Measurements from ENCODE around the gene CMIP.

The CMIP gene

DNA sequence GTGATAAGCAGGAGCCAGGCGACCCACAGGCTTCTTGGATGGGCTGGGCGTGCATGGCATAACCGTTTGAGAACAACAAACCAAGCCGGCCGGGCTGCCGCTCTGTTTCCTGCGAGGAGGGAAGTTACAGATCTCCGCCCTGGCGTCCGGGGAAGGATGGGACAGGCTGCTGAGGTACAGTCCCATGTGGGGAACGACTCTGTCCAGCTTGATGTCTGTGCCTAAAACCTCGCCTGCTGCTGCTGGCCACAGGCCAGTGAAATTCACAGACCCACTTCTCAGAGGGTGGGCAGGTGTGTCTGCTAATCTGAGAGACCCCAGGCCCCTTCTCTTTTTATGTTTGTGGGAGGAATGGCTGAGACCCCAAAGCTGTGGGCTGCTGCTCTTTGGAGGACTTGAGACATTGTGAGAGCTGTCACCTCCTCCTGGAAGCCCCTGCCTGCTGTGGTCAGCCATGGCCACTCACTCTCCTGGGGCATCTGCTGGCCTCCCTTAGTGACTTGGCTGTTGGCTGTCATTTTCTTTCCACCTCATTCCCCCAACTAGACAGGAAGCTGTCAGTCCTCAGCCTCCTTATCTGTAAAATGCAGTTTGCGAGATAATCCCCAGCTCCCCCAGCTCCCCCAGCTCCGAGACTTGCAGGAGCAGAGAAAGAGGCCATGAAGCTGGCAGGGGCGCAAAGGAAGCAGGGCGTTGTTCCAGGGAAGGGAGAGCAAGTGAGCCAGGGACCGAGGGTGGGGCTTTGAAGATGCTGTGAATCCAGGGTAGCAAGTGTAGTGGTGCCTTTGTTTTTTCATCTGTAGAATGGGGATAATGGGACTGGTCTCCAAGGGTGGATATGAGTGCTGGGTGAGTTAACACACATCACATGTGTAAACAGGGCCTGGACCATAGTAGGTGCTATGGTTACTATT is 51.0 kb downstream of the CMIP start:
- no peak for DNase-seq (ENCODE audit: low read depth)

DNA sequence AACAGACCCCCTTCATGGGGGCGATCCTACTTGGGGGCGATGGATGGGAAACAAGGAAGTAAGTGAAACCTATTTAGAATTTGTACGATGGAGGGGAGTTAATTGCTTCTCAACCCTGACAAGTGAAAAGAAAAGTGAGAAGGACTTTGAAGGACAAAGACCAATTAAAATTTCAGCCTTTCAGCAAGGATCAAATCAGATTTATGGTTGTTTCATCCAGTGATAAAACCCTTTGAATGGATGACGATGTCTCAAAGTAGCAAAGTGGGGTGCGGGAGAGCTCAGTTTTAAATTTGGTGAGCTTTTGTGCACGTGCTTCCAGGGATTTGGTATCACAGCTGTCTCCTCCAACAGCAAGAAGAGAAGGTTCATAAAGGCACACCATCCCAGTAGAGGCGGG is 51.7 kb downstream of the CMIP start:
- DNase-seq (ENCODE audit: low read depth): no peak

DNA sequence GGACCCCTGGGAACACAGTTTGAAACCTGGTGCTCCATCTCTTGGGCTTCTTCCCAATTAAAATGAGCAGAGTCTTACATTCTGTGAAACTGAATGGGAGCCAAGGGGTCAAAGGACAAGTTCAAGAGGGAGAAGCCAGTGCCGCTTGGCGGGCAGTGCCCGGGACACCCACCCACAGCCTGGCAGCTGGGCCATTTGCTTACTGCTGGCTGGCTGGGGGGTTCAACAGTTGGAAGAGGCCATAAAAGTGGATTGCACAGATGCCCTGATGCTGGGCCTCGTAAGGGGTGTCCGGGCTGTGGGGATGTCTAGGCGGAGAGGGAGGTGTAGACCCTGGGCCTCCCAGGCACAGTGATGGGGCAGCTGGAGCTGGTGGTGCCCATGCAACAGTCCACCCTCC is 52.1 kb downstream of the CMIP start:
- no peak for DNase-seq (ENCODE audit: low read depth)

DNA sequence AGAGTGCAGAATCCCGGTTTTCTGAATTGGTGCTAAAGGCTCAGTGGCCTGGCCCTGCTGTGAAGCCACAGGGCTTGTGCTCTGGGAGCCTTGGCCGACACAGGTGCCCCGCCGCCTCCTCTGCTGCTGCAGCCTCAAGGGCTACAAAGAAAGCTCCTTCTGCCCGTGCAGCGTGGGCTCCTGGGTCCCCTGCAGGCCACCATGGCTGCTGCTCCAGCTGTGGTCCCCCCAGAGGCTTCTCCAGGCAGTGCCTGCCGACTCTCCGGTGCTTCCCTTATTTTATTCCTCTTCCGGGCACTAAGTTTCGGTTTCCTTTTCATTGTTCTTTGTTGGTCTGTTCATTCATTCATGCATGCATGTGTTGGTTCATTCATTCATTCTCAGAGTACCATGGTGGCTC is 53.1 kb downstream of the CMIP start:
- no peak for DNase-seq (ENCODE audit: low read depth)

DNA sequence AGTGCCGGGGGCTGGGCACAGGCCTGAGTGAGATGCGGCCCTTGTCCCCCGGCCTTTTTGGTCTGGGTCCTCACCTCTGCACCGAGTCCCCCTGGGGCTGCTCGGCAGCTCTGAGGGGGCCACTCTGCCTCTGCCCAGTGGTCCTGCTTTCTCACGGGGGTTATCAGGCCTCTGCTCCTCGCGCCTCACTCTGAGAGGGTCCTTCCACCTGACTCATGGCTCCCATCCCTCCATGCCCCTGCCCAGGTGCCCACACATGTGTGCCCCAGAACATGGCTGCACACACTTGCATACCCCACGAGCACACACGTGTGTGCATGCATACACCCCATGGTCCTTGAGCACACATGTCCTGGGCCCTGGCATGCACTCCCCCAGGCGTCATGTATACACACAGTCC is 53.7 kb downstream of the CMIP start:
- no peak for DNase-seq (ENCODE audit: low read depth)

DNA sequence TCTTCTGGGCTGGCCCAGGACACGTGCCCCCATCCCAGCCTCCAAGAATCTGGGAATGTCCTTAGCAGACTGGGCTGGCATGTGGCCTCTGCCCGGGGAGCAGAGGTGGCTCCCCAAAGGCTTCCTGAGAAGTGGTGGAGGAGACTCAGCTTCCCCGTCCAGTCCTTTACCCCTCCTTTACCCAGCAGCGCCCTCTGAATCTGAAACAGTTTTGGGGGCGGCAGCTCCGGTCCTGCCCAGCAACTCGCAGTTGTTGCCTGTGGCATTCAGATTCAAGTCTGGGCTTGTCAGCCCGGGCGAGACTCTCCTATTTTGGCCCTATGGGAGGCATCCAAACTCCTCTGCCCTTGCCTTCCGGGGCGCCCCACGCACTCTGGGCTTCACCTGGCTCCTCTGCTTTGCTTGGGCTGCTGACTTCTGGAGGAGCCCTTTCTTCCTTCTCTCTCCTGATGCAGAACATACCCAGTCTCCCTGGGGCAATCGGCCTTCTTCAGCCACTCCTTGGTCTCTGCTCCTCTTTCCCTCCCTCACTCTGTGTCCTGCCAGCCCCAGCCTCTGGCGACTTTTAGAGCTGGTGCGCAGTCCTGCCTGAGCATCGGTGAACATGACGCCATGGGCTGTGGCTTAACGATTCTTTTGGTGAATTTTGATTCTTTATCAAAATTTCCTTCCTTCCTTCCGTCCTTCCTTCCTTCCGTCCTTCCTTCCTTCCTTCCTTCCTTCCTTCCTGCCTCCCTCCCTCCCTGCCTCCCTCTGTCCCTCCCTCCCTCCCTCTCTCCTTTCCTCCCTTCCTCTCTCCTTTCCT is 55.2 kb downstream of the CMIP start:
- no peak for DNase-seq (ENCODE audit: low read depth)

DNA sequence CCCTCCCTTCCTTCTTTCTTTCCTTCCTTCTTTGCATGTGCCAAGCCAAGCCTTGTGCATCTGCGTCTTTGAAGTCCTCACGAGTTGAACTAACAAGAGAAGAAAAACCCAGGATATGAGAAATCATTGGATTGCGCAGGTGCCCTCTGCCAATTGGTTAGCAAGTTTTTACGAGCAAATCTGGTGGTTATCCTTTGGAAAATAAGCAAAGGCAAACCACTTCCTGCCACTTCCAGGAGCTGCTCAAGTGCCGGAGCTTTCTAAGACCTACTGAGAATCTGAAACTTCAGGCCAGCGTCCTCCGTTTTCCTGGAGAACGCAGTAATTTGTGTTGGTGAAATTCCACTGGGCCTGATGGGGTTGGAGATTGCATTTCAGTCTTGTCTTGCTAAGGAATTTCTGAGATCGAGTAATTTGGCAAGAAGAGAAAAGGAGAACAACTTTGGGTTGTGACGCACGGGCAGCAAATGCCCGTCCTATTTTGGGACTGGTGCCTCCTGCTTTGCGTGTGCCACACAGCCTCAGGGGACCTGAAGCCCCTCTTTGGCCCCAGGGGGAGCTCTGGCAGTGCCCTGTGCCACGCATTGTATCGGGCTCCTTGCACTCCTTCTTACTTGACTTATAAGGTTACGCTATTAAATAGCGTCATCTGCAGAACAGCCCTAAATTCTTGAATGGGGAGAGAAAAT is 56.4 kb downstream of the CMIP start:
- DNase-seq (ENCODE audit: low read depth): peak; percentile 81

DNA sequence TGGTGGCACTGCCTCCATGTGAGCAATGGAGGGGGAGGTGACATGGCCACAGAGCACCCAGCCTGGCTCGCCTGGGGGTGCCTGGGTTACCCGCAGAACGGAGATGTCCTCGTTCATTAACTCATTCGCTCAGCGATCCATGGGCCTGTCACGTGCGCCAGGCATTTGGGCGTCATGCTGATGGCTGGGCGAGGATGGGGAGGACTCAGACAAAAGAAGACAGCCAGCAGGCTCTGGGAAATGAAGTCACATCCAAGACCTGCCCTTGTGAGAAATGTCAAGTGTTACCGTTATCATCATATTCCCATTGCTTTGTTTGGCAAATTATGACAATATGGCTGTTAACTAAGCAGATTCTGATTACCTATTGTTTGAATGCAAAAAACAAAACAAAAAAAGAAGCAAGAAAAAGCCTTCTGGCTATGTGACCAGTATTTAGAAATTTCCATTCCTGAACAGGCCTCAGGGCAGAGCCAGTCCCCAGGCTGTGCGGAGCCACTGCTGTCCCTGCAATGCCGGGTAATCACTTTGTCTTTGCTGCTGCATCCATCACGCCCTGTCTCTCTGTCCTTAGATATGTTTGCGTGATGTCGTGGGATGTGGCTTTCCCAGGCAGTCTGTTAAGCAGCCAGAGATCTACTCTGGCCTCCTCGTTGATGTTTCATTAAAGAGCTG is 57.9 kb downstream of the CMIP start:
- DNase-seq (ENCODE audit: low read depth): no peak

DNA sequence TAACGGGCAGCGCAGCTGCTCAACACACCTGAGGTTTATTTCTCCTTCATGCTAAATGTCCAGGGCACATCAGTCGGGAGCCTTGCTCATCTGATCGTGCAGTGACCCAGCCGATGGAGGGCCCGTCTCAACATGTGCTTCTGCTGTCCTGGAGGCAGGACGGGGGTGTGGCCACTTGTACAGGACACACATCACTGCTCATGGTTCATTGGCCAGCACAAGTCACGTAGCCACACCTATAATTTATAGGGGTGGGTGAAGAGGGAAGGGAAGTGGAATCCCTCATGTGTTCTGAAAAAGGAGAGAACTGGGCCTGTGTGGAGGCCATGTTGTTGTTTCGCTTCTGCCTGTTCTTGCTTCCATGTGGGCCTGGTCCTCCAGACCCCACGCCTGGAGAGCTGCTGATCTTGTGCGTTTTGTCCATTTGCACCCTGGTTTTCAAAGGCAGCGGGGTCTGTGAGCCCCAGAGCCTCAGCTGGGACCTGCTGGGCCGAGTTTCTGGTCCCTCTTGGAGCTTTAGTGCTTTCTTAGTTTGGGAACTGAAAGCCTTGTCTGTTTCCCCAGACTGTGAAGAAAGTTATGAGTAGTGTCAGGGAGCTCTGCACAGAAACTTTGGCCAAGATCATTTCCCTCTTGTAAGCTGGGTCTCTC is 60.5 kb downstream of the CMIP start:
- no peak for DNase-seq (ENCODE audit: low read depth)

DNA sequence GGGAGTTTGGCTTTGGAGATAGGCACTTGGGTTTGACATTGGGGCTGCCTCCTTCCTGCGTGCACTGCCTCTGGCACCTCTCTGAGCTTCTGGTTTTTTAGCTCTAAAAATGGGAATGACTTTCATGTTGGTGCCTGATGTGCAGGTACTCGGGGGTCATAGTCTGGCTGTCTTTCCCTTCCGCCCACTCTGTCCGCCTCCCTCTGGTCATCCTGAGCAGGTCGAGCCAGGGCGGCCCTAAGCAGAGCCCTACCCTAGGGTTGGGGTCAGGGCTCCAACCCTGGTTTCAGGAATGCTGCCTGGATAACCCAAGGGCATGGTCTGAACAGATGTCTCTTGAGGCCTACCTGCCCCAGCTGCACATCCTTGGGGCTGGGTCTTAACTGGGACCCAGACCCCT is 64.8 kb downstream of the CMIP start:
- no peak for DNase-seq (ENCODE audit: low read depth)

DNA sequence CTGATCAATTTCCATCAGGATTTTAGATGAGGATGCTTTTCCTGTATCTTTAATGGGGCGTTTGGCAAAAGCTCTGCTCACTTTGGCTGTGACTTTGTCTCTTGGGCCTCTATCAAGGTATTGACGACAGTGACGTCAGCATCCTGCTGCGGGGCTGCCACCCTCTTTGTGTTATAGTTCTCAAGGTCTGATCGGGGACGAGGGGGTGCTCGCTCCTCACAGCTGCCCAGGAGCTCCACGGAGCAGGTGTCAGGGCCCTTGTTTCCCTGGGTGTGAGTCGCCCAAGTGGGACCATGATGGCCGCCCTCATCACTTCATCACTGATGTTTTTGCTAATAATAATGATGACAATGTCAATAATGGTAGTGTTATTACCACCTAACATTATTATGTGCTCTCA is 65.4 kb downstream of the CMIP start:
- no peak for DNase-seq (ENCODE audit: low read depth)

DNA sequence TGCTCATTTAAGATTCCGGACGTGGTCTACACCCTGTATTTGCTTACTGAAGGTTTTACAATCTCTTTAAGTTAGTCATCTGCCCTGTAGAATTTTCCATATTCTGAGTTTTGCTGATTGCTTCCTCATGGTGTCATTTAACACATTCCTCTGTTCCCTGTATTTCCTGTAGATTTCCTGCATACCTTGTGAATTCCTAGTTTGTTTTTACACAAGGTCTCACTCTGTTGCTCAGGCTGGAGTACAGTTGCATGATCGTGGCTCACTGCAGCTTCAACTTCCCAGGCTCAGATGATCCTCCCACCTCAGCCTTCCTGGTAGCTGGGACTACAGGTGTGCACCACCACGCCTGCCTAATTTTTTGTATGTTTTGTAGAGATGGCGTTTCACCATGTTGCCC is 66.8 kb downstream of the CMIP start:
- no peak for DNase-seq (ENCODE audit: low read depth)

DNA sequence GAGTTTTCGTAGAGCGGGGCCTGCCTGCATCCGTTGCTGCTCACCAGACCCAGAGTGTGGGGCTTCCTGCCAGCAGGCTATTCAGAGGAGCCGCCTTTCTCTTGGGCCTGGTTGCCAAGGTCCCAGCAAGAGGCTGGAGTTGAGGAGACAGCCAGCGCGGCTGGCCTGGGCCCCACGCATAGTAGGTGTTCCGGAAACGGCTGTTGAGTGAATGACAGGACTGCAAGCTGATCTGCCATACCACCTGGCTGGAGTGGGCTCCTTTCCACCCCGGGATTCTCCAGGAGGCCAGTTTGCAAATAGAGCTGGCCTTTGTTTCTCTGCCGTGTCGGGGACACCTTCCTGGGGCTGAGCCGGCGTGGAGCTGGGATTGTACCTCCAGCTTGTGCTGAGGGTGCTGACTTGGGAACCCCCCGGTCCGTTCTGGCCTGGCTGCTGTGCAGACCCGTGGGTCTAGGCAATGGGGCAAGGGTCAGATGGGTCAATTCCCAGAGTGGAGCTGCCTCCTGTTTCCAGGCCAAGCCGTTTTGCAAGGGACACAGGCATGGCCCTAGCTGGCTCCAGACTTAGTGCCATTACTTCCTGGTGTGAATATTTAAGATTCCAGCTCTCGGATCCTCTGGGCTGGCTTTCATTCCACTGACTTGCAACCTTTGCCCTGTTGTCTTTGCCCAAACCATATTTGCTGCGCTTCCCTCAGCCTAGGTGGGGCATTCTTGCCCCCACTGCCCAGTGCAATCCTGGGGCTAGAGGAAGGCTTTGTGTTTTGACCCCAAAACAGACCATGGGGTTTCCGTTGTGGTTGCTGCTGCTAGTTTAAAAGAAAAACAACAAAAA is 68.8 kb downstream of the CMIP start:
- no peak for DNase-seq (ENCODE audit: low read depth)

DNA sequence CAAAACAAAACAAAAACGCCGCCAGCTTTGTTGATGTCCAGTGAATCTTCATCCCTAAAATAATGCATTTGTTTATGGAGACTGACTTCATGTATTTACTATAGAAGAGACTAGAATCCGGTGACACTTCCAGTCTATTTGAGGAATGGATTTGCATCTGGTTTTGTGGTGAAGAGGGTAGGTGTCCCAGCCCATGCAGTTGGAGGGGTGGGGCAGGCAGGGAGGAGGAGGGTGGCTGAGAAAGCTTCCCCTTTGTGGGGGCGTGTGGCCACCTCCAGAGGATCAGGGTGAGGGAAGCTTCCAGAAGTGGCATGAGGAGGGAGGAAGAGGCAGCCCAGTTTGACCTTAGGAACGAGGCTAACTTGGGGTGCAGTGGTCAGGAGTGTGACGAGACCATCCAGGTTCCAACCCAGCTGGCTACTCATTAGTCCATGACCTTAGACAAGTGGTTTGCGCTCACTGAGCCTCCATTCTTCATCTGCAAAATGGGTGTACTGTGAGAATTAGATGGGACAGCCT is 69.5 kb downstream of the CMIP start:
- no peak for DNase-seq (ENCODE audit: low read depth)

DNA sequence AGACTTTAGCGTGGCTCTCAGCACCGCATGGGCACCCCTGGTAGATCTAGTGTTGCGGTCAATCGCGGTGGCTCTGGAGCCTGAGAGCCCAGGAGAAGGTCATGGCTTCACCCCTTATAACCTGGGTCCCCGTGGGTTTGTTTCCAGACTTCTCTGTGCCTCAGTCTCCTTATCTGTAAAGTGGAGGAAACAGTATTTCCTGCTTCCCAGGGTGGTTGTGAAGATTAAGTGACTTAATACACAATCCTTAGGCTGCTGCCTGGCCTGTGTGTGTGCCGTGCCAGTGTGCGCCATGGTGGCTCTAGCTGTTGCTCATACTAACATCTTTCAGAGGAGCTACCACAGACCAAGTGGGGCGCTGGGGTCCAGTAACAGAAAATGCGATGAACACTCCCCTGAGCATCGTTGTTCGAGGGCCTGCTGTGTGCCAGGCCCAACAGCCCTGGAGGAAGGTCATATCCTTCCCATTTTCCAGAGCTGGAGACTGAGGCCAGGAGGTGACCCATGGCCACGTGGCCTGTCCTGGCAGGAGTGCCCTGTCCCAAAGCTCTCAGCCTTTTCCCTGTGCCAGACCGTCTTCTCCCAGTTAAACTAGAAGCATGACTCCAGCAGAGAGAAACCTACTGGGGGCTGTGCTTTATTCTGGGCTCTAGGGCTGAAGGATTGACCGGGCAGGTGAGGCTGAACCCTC is 70.1 kb downstream of the CMIP start:
- DNase-seq (ENCODE audit: low read depth): no peak

DNA sequence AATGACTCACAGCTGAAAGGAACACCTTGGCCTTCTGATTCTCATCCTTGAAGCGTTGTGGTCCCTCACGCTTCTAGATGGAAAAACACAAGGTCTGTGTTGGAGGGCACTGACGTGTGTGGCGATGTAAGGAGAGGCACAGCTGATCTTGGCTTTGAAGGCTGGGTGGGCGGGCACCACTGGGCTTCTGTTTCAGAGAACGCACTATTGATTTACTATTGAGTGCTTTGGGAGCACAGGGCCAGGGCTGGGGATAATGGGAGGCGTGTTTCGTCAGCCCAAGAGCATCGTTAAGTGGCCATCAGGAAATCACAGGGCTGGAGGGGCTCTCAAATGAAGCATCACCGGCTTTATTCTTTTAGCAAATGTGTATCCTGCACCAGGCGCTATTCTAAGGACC is 70.7 kb downstream of the CMIP start:
- no peak for DNase-seq (ENCODE audit: low read depth)

DNA sequence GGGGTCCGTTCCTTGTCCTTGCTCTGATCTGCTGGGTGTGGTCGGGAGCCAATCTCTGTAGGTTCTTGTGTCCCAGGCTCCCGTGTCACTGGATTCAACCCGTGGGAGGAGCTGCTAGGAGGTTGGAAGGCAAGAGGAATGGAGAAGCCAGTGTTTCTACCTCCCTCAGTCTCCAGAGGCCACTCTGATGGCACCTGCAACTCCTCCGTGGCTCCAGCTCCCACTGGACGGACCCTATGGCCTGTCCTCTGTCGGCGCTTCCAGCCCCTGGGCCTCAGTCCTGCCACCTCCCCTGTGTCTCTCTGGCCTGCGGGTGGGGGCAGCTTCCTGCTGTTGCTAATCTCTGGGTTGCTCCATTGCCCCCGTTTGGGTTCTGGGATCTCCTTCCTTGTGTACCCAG is 71.1 kb downstream of the CMIP start:
- no peak for DNase-seq (ENCODE audit: low read depth)

DNA sequence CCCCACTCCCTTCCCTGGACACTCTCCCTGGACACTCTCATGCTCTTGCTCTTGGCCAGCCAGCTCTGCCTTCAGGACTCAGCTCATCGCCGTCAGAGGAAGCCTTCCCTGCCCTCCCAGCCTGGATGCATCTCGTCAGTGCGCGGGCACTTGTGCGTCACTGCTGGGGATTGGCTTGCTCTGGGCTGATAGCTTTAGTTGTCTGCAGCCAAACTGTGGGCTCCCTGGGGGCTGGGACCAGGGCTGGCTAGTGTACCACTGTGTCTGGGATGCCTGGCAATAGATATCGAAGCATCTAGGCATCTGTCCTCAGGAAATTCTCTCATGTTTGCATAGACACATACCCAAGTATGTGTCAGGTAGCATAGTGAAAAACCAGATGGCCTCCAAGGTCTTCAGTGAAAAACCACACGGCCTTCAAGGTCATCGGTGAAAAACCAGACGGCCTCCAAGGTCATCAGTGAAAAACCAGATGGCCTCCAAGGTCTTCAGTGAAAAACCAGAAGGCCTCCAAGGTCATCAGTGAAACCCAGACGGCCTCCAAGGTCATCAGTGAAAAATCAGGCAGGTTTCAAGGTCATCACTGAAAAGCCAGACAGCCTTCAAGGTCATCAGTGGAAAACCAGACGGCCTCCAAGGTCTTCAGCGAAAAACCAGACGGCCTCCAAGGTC is 72.0 kb downstream of the CMIP start:
- no peak for DNase-seq (ENCODE audit: low read depth)

DNA sequence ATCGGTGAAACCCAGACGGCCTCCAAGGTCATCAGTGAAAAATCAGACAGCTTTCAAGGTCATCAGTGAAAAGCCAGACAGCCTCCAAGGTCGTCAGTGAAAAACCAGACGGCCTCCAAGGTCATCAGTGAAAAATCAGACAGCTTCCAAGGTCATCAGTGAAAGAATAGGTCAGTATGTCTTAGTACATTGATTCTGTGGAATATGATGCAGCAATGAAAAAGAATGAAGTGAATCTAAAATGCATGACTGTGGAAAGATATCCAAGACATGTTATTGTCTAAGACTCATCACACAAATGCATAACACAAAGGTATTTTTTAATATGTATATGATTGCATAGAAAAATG is 72.5 kb downstream of the CMIP start:
- no peak for DNase-seq (ENCODE audit: low read depth)
